Pancreas (tissue), 10 donors: ENCODE results near the gene NELL1. TPM values are rescaled to one million over a fixed set of nuclear protein-coding genes. Genes with fewer than 3 reads are reported as not detected.

Experiments used
- ATAC-seq, 4 donors: fragments of 200-7000 bp; cut with Tn5 transposase; one replicate each; pipeline versions ENCODE4 v1.8.0 to v1.9.1; 2020; ENCODE audit warnings: mild to moderate bottlenecking in 4 of 4, moderate library complexity in 4 of 4
- DNase-seq, 6 donors: peaks; one replicate each; pipeline ENCODE4 v3.0.0-alpha.2; 2020
- FAIRE-seq: peaks from 2 replicates; lab custom pipeline; 2012; peaks lifted over from hg19 to GRCh38; lab: Jason Lieb, UNC
- H3K27ac ChIP-seq, 4 donors: fragments of 200-600 bp; sonication (generic); 1 replicate in 3 of 4; 2 replicates in 1 of 4; pipeline versions ENCODE4 v1.5.0 to v1.8.0; 2020
- H3K27me3 ChIP-seq, 4 donors: fragments of 200-600 bp; one replicate each; pipeline ENCODE4 v1.8.0; 2021
- H3K36me3 ChIP-seq, 3 donors: fragments of 200-600 bp; sonication (generic) in 1 of 3; one replicate each; pipeline versions ENCODE4 v1.5.0 to v1.8.0; 2020 to 2021
- H3K4me1 ChIP-seq, 3 donors: fragments of 200-600 bp; one replicate each; pipeline ENCODE4 v1.8.0; 2021
- H3K4me3 ChIP-seq, 4 donors: fragments of 200-600 bp; sonication (generic) in 2 of 4; one replicate each; pipeline versions ENCODE4 v1.5.0 to v1.8.0; 2020 to 2021
- H3K9me3 ChIP-seq, 4 donors: fragments of 200-600 bp; one replicate each; pipeline ENCODE4 v1.8.0; 2021
- WGBS, 2 donors: extraction: QIAGEN DNeasy Blood & Tissue Kit; methylation state at CpG; one replicate each; pipeline ENCODE4 v1.1.7; 2013; 5-methylcytosine and 5-hydroxymethylcytosine counted together
- intact Hi-C, 3 donors: fragments of 100-400 bp; cut with DNase I; formaldehyde crosslinking; loops; one replicate each; pipeline versions ENCODE4 v1.11.1 to v1.14.2; 2022
- polyA plus RNA-seq, 2 donors: library from polyadenylated mRNA; stranded (reverse); fragments of 200-250 nt; gene quantifications; one replicate each; pipeline ENCODE4 v1.2.3, GENCODE V29; 2013
- total RNA-seq, 6 donors: library from RNA; stranded (reverse); fragmentation: NEBNext Ultra II Directional in 4 of 6; extraction: Animal tissue kit (Norgen Biotek cat#: 25700) in 4 of 6; gene quantifications; one replicate each; pipeline versions ENCODE4 v1.2.1 to v1.2.4, GENCODE V29; 2021 to 2023
- TF ChIP-seq, protein P1 (sequence below), 4 donors: fragments of 200-600 bp; sonication (generic) in 3 of 4; IDR thresholded peaks; one replicate each; pipeline versions ENCODE4 v1.5.0 to v1.8.0; 2021; ENCODE audit warnings: antibody characterized with exemption in 4 of 4
- donor health status: healthy with polysubstance abuse.
- donor health status: DM: no; HTN: no; CAD: no; lungs with moderate emphysema.
- donor health status: DM: no; HTN: no; CAD: no.
- donor health status: control.
- donor health status: control.
- donor health status: Bipolar disorder and iron deficiency.
- donor health status: DM: yes; HTN: yes; CAD: no.
- donor health status: DM: no; HTN: no; CAD: no.
- donor health status: DM: no; HTN: no; CAD: no.
- donor health status: DM: yes; HTN: yes; CAD: no.

NELL1 gene
- total and polyA plus RNA-seq, 8 donors: not detected

DNA sequence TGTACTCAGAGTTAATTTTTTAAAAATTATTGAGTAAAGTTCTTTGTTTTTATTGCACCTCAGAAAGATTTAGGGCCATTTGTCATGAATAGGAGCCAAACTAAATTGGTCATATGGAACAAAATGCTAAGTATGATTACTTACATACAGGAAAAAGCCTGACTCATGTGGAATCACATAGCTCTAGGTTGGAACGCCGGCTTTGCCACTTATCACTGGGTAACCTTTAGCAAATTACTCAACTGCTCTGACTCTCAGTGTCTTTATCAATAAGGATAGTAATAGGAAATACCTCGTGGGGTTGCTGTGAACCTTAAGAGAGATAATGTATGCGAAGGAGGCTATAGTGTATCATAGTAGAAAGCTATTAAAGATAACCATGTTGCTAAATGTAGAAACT lies 638.5 kb downstream of the NELL1 start:
- WGBS, 2 donors: 15 to 21% methylated on average over 4 of the region's 4 CpGs
- FAIRE-seq (no peak), DNase-seq (no peak), ATAC-seq (no peak)
- intact Hi-C loops: no loop called here
- Histone ChIP-seq H3K4me1 (no peaks in the 10 kb centered on the region), H3K36me3 (no peaks in the 10 kb centered on the region), H3K27ac (no peak overlapping the region), H3K4me3 (no peak overlapping the region), H3K27me3 (no peaks in the 10 kb centered on the region), H3K9me3 (no peaks in the 10 kb centered on the region)
- TF ChIP-seq, protein P1, sequence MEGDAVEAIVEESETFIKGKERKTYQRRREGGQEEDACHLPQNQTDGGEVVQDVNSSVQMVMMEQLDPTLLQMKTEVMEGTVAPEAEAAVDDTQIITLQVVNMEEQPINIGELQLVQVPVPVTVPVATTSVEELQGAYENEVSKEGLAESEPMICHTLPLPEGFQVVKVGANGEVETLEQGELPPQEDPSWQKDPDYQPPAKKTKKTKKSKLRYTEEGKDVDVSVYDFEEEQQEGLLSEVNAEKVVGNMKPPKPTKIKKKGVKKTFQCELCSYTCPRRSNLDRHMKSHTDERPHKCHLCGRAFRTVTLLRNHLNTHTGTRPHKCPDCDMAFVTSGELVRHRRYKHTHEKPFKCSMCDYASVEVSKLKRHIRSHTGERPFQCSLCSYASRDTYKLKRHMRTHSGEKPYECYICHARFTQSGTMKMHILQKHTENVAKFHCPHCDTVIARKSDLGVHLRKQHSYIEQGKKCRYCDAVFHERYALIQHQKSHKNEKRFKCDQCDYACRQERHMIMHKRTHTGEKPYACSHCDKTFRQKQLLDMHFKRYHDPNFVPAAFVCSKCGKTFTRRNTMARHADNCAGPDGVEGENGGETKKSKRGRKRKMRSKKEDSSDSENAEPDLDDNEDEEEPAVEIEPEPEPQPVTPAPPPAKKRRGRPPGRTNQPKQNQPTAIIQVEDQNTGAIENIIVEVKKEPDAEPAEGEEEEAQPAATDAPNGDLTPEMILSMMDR (IDR thresholded peaks at IDR 0.05): no peak

DNA sequence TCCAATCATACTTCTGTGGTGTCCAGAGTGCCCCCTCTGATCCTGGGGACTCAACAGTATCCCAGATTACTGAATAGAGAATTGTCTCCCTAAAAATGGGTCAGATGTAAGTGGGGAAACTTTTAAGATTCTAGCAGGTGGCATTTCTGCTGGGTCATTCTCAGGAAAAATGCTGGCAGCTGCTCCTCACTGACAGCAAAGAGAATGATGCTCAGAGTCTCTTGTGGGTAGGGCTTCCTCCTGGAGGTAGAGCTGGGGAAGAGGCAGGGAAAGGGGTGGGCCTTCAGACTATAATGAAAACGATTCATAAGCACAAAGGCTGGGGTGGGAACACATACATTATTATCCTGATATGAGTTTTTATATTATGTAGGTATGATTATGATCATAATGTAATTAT lies 647.2 kb downstream of the NELL1 start:
- FAIRE-seq: no peak
- Histone ChIP-seq H3K9me3 (no peaks in the 10 kb centered on the region), H3K4me1 (no peaks in the 10 kb centered on the region), H3K36me3 (no peaks in the 10 kb centered on the region), H3K4me3 (no peak overlapping the region), H3K27me3 (no peaks in the 10 kb centered on the region), H3K27ac (no peak overlapping the region)
- 7 to 12% methylated on average over 1 of the region's 1 CpG for WGBS, 2 donors
- no peak for ATAC-seq
- intact Hi-C loops: no loop called here
- TF ChIP-seq, protein P1 (IDR thresholded peaks at IDR 0.05): no peak
- no peak for DNase-seq

DNA sequence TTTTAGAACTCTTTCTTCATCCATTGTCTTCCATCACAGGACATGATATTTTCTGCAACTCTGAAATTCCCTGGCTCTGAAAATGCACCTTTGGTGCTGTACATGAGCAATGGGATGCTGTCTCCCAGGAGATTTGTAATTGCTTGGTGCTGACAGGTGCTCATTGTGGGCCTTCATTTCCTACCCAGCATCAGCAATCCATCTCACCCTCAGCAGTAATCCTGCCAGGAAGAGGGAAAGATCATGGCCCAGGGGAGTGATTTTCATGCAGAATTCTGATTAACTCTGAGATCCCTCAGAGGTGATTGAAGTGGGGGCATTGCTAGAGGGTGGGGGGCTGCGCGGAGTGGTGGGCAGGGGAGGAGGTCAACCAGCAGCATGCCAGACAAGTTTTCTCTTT lies 651.7 kb downstream of the NELL1 start:
- FAIRE-seq: no peak
- 56 to 68% methylated on average over 2 of the region's 2 CpGs for WGBS, 2 donors
- no peak overlapping the region for H3K27ac ChIP-seq
- TF ChIP-seq, protein P1 (IDR thresholded peaks at IDR 0.05): no peak
- no peaks in the 10 kb centered on the region for H3K4me1 ChIP-seq
- no peaks in the 10 kb centered on the region for H3K9me3 ChIP-seq
- H3K4me3 ChIP-seq: no peak overlapping the region
- no peaks in the 10 kb centered on the region for H3K27me3 ChIP-seq
- intact Hi-C loops: no loop called here
- DNase-seq: no peak
- no peak for ATAC-seq
- H3K36me3 ChIP-seq: no peaks in the 10 kb centered on the region

DNA sequence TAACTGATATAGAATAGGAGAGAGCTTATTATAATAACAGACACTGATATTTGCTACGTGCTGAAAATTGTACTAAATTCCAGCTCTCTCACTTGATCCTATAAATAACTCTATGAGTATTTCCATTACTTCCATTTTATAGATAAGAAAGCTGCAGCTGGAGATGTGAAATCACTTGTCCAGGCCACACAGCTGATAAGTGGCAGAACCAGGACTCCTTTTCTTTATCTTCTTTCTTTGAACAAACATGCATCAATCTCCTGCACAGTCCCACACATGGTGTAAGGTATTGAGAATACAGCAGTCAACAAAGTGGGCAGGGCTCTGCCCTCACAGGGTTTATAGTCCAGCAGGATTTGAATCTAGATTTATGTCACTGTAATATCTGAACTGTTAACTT lies 652.1 kb downstream of the NELL1 start:
- no peak for DNase-seq

DNA sequence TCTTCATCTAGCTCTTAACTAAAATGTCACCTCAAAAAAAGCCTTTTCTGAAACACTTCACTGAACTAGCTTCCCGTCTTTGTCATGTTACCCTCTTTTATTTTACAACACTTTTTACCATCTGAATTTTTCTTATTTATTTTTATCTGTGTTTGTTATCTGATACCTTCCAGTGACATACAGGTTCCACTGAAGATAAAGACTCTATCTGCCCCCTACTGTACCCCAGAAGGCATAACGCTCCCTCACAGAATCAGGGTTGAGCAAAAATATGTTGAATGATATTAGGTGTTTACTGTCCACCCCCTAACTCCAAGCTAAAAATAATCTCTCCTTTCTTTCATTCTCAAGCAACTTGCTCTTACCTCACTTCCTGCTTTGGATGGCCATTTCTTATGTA lies 654.2 kb downstream of the NELL1 start:
- ATAC-seq (no peak), FAIRE-seq (no peak), DNase-seq (no peak)
- WGBS, 2 donors: 67 to 84% methylated on average over 2 of the region's 2 CpGs
- intact Hi-C loops: no loop called here
- Histone ChIP-seq H3K4me3 (no peak overlapping the region), H3K9me3 (no peaks in the 10 kb centered on the region), H3K27ac (no peak overlapping the region), H3K4me1 (no peaks in the 10 kb centered on the region), H3K27me3 (no peaks in the 10 kb centered on the region), H3K36me3 (no peaks in the 10 kb centered on the region)
- TF ChIP-seq, protein P1 (IDR thresholded peaks at IDR 0.05): no peak

More for the DNA sequence above, 652.1 kb downstream of the NELL1 start:
- WGBS, 2 donors: 18 to 26% methylated on average over 1 of the region's 1 CpG
- Histone ChIP-seq H3K9me3 (no peaks in the 10 kb centered on the region), H3K27me3 (no peaks in the 10 kb centered on the region), H3K27ac (no peak overlapping the region), H3K4me3 (no peak overlapping the region), H3K36me3 (no peaks in the 10 kb centered on the region), H3K4me1 (no peaks in the 10 kb centered on the region)
- TF ChIP-seq, protein P1 (IDR thresholded peaks at IDR 0.05): no peak
- ATAC-seq (no peak), FAIRE-seq (no peak)
- intact Hi-C loops: no loop called here
